EL (cell line): ENCODE results near the gene NUP160.
A peak's percentile ranks its signal among the peaks of the same experiment; 100 is the strongest.
"Not testable (repeated sequence)": the region's sequence is repeated elsewhere in the genome, so short reads cannot be mapped to it uniquely, and the experiment has no call there.

Source experiments
- DNase-seq: peaks from one replicate; pipeline ENCODE4 v3.0.0-alpha.2; 2016

Gene NUP160

DNA sequence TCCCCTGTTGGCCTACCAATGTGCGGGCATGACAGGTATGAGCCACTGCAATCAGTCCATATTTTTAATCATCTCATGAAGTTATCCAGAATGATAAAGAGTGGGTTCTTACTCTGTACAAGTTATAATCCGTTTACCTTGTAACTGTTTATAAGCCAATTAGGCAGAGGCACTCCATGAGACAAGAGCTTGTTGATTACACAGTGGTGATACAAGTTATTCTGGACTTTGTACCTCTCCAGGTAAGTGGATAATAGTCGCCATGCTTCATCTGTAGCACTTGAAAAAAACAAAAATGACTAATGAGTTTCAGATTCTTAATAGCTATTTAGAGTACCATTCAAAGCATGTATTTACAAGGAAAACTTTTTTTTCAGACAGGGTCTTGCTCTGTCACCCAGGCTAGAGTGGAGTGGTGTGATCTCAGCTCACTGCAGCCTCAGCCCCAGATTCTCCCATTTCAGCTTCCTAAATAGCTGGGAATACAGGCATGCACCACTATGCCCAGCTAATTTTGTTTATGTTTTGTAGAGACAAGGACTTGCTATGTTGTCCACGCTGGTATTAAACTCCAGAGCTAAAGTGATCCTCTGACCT is 63.3 kb downstream of the NUP160 start:
- DNase-seq: no peak

DNA sequence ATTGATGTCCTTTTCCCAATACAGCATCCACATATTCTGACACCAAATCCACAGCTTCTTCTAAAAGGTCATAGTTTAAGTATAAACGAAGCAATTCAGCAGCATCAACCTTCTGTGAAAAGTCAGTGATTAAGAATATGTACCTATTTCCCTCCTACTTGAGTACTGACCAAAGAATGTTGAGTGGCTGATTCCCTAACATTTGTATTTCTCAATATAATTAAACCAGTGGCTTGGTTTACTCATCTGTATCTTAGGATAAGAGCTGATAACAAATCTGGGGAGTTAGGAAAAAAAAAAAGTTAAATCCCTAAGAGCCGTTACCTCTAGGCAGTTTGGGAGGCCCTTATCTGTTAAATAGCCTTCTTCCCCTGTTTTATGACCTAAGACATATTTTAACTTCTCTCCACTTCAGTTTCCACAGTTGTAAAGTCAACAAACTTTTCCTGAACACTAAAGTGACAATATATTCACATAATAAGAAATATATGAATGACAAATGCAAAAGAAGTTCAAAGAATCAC is 65.0 kb downstream of the NUP160 start:
- DNase-seq: no peak

DNA sequence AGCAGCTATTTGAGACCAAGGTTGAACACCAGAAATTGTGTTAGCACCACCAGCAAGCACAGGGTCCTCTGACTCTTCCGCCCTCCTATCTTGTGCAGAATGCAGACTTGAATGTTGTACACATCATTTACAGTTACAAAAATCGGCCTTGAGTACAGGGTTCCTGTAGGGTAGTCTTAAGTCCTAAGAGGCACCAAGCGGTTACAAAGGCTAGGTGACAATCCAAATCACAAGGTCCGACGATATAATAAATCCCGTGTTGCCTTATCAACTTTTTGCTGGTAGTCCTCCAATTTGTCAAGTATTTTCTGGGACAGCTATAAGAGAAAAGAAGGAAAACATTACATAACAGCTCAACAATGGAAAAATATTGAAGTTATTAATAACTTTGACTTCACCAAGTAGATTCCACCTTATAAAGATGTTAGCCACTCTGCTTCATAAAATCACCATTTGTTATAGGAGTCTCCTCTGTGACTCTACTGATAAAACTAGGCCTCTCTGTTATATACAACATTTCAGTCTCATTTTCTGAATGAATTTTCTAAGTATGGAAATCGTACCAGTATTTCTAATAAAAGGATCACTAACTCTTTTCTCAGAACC is 69.2 kb downstream of the NUP160 start:
- no peak for DNase-seq

- DNase-seq: no peak
Measured at GRCh38 chr11:47775240-47775869, 72.8 kb downstream of the NUP160 start.

DNA sequence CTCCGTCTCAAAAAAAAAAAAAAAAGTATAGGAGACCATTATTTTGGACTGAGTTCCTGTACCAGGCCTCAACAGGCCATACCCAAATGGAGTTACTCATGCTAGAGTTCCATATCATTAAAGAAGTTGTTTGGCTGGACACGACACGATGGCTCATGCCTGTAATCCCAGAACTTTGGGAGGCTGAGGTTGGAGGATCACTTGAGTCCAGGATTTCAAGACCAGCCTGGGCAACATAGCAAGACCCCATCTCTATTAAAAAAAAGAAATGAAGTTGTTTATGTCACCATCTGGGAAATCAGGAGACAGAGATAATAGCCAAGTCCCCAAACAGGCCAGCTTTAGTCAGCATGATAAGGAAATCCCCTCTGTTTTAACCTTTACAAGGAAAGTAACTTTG is 74.3 kb downstream of the NUP160 start:
- DNase-seq: no peak

DNA sequence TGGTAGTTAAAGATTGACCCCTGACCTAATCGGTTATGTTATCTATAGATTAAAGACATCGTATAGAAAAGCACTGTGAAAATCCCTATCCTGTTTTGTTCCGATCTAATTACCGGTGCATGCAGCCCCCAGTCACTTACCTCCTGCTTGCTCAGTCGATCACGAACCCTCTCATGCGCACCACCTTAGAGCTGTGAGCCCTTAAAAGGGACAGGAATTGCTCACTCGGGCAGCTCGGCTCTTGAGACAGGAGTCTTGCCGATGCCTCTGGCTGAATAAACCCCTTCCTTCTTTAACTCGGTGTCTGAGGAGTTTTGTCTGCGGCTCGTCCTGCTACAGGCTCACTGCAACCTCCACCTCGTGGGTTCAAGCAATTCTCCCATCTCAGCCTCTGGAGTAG is 78.6 kb downstream of the NUP160 start:
- DNase-seq: not testable (repeated sequence)

DNA sequence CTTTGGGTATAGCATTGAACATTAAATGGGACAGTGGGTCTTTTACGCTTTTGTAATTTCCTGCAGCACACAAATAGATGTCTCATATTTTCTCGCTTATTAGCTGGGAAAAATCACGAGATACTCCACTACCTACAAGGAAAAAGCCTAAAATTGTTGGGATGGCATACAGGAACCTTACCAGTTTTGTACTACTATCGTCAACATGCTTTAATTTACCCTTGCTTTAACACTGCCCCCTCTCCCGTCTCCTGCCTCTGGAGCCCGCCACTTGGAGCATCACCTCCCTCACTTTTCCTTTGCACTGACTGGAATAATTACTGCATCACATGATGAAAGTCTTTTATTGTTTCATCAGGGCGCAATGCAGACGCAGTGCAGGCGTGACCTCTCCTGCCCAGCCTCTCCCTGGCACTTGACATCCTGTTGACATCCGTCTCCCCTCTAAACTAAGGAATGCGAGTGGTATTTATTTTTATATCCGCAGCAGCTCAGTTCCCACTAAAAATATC is 80.0 kb downstream of the NUP160 start:
- DNase-seq: peak; percentile 84

DNA sequence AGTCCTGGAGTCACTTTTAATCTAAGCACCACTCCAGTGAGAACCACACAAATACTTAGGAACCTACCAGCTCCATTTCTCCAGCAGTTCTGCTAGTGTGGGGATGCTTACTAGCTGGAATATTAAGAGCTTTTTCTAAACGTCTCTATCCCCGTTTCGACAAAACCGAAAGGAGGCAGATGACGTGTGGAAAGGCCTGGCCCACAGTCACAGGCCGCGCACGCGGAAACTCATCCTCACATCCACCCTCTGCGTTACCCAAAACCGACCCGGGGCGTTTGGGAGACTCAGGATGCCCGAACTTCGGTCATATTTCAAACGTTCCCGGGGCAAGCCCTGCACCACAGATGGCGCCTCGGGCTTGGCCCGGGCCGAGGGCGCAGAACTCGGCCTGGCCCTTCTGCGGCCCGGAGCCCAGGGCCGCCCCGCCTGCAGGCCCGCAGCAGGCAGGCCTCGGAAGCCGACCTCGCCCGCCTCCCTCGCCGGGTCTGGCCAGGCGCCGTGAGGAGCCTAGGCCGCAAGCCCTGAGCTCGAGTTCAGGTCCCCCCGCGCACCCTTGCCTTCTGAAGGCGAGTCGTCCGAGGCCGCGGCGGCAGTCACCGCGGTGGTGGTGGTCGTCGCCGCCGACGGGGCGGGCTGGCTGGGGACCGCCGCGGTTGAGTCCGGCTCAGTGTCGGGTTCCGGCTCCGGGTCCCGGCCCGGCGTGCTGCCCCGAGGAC is 81.5 kb downstream of the NUP160 start:
- DNase-seq: peak; percentile 63

DNA sequence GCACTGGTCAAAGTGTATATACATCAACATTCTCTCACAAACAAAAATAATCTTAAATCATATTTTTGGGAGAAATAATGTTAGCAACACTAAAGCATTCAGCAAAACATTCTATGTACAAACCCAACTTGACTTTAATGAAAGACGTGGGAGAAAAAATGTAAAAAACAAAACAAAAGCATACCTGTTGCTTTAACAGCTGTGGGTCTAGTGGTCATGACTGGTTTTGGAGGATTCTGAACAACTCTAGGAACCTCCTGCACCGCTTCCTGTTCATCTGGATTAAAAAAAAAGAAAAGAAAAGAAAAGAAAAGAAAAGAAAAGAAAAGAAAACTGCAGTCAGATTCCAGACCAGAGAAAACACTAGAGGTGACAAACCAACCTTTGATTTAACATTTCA is 83.1 kb downstream of the NUP160 start:
- no peak for DNase-seq

- not testable (repeated sequence) for DNase-seq
Measured at GRCh38 chr11:47759291-47759690, 88.9 kb downstream of the NUP160 start.

GRCh38 chr11:47756208-47756607 is 91.9 kb downstream of the NUP160 start:
- no peak for DNase-seq

GRCh38 chr11:47750725-47751124 is 97.4 kb downstream of the NUP160 start:
- no peak for DNase-seq

GRCh38 chr11:47742494-47742893 is 105.7 kb downstream of the NUP160 start:
- not testable (repeated sequence) for DNase-seq

DNA sequence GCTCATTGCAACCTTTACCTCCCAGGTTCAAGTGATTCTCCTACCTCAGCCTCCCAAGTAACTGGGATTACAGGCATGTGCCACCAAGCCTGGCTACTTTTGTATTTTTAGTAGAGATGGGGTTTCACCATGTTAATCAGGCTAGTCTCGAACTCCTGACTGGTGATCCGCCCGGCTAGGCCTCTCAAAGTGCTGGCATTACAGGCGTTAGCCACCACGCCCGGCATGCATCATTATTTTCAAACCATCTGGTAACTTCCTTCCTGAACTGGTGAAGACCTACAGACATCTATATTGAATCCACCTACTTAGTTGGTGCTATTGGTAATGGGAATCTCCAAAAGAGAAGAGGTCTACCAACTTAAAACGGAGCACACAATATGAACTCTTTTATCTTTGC is 110.3 kb downstream of the NUP160 start:
- not testable (repeated sequence) for DNase-seq

GRCh38 chr11:47732271-47732670 is 115.9 kb downstream of the NUP160 start:
- DNase-seq: no peak

DNA sequence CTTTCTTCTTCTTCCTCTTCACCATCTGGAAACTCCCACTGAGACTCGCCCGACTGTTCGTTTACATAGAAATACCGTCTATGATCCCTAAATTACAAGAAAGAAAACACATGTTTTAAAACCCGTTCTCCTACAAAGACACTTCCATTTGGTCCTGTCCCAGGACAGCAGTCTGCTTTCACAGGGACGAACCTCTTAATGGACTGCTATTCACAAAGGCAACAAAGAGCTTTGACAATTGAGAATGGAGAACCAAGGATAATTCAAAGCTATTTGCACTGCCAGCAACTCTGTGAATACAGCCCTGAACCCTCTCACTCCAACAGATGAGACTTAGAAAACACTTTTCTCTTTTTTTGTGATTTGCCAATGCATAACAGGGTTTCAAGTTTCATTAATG is 116.7 kb downstream of the NUP160 start:
- no peak for DNase-seq
